GM04504 (cell line): Measurements from ENCODE around the gene CFAP69.

Experiments used
- DNase-seq: peaks from one replicate; pipeline ENCODE4 v3.0.0-alpha.2; 2012; ENCODE audit warnings: low read depth

Gene CFAP69

GRCh38 chr7:90244909-90245851 is at the start of gene CFAP69:
CFAP69 (plus strand) TSS chr7:90245174; CDS start chr7:90245425, 251 bp downstream.
- peak; percentile 66 for DNase-seq

- DNase-seq: no peak
These were observed 43.3 kb upstream of the CFAP69 start for GRCh38 chr7:90201500-90202195.

- DNase-seq: no peak
These were observed 37.0 kb upstream of the CFAP69 start for GRCh38 chr7:90207956-90208355.

- DNase-seq: no peak
These were observed 35.2 kb upstream of the CFAP69 start for GRCh38 chr7:90209776-90210175.

GRCh38 chr7:90210475-90210874 is 34.5 kb upstream of the CFAP69 start:
- no peak for DNase-seq

GRCh38 chr7:90210981-90211380 is 34.0 kb upstream of the CFAP69 start:
- DNase-seq: no peak

- DNase-seq: peak; percentile 85
These were observed 33.4 kb upstream of the CFAP69 start, which contains the start of gene STEAP2 for GRCh38 chr7:90211391-90212148. STEAP2 (plus strand) TSS chr7:90211740; CDS start chr7:90225083, 13,343 bp downstream.

- DNase-seq: no peak
These were observed 32.9 kb upstream of the CFAP69 start for GRCh38 chr7:90212149-90212495.

GRCh38 chr7:90213521-90213920 is 31.5 kb upstream of the CFAP69 start:
- no peak for DNase-seq

- no peak for DNase-seq
These were observed 28.8 kb upstream of the CFAP69 start for GRCh38 chr7:90216080-90216674.

- DNase-seq: no peak
These were observed 28.2 kb upstream of the CFAP69 start for GRCh38 chr7:90216771-90217170.

- no peak for DNase-seq
These were observed 22.6 kb upstream of the CFAP69 start for GRCh38 chr7:90222390-90222789.

- DNase-seq: no peak
These were observed 21.9 kb upstream of the CFAP69 start for GRCh38 chr7:90222811-90223725.

- DNase-seq: no peak
These were observed 20.8 kb upstream of the CFAP69 start for GRCh38 chr7:90224195-90224594.

- DNase-seq: no peak
These were observed 19.8 kb upstream of the CFAP69 start for GRCh38 chr7:90225181-90225580.

- no peak for DNase-seq
These were observed 19.4 kb upstream of the CFAP69 start for GRCh38 chr7:90225601-90226000.

- no peak for DNase-seq
These were observed 17.7 kb upstream of the CFAP69 start for GRCh38 chr7:90227259-90227658.

- no peak for DNase-seq
These were observed 15.3 kb upstream of the CFAP69 start for GRCh38 chr7:90229682-90230081.

- no peak for DNase-seq
These were observed 14.1 kb upstream of the CFAP69 start for GRCh38 chr7:90230834-90231233.

- no peak for DNase-seq
These were observed 13.7 kb upstream of the CFAP69 start for GRCh38 chr7:90231304-90231703.

GRCh38 chr7:90232430-90232829 is 12.5 kb upstream of the CFAP69 start:
- DNase-seq: no peak
